22Rv1 (cell line): ENCODE data around the gene SSU72.

Source experiments
- CTCF ChIP-seq: fragments of 450-650 bp; IDR thresholded peaks from 2 replicates; pipeline ENCODE4 v1.5.1; 2017; ENCODE audit warnings: mild to moderate bottlenecking
- ZFX ChIP-seq: fragments of 450-650 bp; IDR thresholded peaks from 2 replicates; pipeline ENCODE4 v1.6.1; 2017; ENCODE audit warnings: antibody characterized with exemption, borderline replicate concordance

GRCh38 chr1:1552263-1552639 is 22.4 kb downstream of the SSU72 start:
- TF ChIP-seq CTCF (no peak), ZFX (no peak)
